Tibial nerve (tissue), 4 donors: ENCODE data around the gene FCGR3A.
"Not testable (repeated sequence)": the region's sequence is repeated elsewhere in the genome, so short reads cannot be mapped to it uniquely, and the experiment has no call there.

Experiments
- EP300 ChIP-seq, 2 donors: sonication (generic); formaldehyde crosslinking; IDR thresholded peaks; one replicate each; pipeline ENCODE4 v1.6.1; 2017; ENCODE audit warnings: antibody characterized with exemption in 2 of 2, mild to moderate bottlenecking in 1 of 2
- POLR2A ChIP-seq, 2 donors: fragments of 450-650 bp; IDR thresholded peaks; one replicate each; pipeline ENCODE4 v1.6.1; 2017; ENCODE audit warnings: antibody characterized with exemption in 2 of 2, mild to moderate bottlenecking in 2 of 2, moderate library complexity in 2 of 2
- TF ChIP-seq, protein P1 (sequence below), 5 experiments: fragments of 200-600 bp in 3 of 5; fragments of 450-650 bp in 2 of 5; sonication (generic) in 3 of 5; IDR thresholded peaks; one replicate each; pipeline ENCODE4 v1.5.1; 2016 to 2019; ENCODE audit warnings: antibody characterized with exemption in 5 of 5, mild to moderate bottlenecking in 3 of 5, moderate library complexity in 2 of 5

DNA sequence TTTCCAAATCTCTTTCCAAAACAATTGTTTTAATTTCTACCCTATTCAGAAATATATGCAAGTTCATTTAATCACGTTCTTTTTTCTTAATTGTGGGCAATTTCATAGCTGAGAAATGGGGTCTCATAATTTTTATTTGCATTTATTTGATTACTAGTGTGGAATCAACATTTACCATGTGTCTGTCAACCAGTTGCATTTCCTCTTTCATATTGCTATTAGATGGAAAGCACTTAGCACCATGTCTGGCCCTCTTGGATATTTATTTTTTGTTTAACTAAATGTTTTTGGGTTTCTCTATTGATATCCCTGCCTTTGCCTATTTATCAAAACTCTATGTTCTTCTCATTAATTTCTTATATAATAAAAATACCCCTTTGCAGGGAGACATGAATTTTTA is 13.9 kb upstream of the FCGR3A start:
- TF ChIP-seq, protein P1, sequence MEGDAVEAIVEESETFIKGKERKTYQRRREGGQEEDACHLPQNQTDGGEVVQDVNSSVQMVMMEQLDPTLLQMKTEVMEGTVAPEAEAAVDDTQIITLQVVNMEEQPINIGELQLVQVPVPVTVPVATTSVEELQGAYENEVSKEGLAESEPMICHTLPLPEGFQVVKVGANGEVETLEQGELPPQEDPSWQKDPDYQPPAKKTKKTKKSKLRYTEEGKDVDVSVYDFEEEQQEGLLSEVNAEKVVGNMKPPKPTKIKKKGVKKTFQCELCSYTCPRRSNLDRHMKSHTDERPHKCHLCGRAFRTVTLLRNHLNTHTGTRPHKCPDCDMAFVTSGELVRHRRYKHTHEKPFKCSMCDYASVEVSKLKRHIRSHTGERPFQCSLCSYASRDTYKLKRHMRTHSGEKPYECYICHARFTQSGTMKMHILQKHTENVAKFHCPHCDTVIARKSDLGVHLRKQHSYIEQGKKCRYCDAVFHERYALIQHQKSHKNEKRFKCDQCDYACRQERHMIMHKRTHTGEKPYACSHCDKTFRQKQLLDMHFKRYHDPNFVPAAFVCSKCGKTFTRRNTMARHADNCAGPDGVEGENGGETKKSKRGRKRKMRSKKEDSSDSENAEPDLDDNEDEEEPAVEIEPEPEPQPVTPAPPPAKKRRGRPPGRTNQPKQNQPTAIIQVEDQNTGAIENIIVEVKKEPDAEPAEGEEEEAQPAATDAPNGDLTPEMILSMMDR (IDR thresholded peaks at IDR 0.05) = not testable (repeated sequence)
- not testable (repeated sequence) for TF ChIP-seq POLR2A, EP300 (IDR thresholded peaks at IDR 0.05)
